ENCODE measurements around the gene SLC25A12.

The SLC25A12 gene

DNA sequence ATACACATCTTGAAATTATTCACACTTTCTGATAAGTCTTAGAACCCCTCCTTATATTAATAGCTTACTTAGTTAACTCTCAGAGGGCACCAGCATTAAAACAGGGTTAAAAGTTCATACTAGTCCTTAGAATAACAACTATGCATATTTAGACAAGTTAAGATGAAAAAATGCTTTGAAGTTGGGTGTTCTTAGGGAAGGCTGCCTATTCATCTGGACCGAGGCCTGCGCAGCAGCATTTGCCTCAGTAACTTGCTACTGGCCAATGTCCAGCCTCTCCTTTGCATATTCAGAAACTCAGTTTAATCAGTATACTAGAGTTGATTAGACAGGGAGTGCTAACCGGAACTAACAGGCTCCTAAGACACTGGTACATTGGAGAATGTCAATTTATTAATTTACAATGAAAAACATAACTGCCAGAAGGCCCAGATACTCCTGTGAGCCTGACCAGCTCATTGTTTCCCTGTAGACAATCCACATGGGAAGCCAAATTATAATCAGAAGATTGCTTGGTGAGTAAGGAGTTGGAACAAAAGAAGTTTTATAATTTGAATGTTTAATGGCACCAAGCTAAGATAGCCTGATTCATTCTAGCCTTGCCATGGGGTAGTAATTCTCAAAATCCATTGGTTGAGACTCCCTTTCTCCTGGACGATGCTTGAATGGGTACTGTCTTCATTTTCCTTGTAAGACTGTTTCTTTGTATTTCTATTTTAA is 157.9 kb downstream of the SLC25A12 start:
- TF ChIP-seq POLR2AphosphoS5 (IDR thresholded peaks at IDR 0.05; ENCODE audit: low read depth, low read length) (no peak), POLR2A (IDR thresholded peaks at IDR 0.05; ENCODE audit: low read depth, low read length) (no peak), TAF1 (IDR thresholded peaks at IDR 0.05; ENCODE audit: borderline replicate concordance, low read depth, low read length) (no peak)
- FAIRE-seq (no peak), DNase-seq (ENCODE audit: insufficient read length) (no peak)
